Fibroblast of lung (primary cell): Measurements from ENCODE around the gene TENM3.

Source experiments
- CTCF ChIP-seq, 2 donors: IDR thresholded peaks in 1 of 2; conservative IDR thresholded peaks in 1 of 2; 1 replicate in 1 of 2; 2 replicates in 1 of 2; pipeline ENCODE4 v1.5.1; 2011 to 2012; ENCODE audit warnings: low read length in 2 of 2, control low read depth in 1 of 2, inconsistent platforms in 1 of 2, low read depth in 1 of 2, mild to moderate bottlenecking in 1 of 2
- EZH2 ChIP-seq: IDR thresholded peaks from 2 replicates; pipeline ENCODE4 v1.5.1; 2012; ENCODE audit warnings: low read length, control low read depth, mild to moderate bottlenecking; ENCODE audit errors: missing control alignments

- TF ChIP-seq CTCF (conservative IDR thresholded peaks at IDR 0.05 in 1 of 2, IDR thresholded peaks at IDR 0.05 in 1 of 2; ENCODE audit: low read depth in 1 of 2, low read length in 2 of 2) (no peak), EZH2 (no peak)
These were observed 30.2 kb downstream of the TENM3 start for GRCh38 chr4:182273191-182273935.
